ENCODE measurements around the gene CASQ1. TPM values are rescaled to one million over a fixed set of nuclear protein-coding genes. Genes with fewer than 3 reads are reported as not detected.

Gene CASQ1
- polyA plus RNA-seq, 1 donor from 2014 or later = not detected

GRCh38 chr1:160169553-160170399, 20.6 kb upstream of the CASQ1 start:
- peak overlapping the region; percentile 23 for H3K4me3 ChIP-seq (ENCODE audit: low read length)
- no peaks in the 10 kb centered on the region for H3K79me2 ChIP-seq (replicated peaks; ENCODE audit: insufficient read depth, low read length)
- H3K4me2 ChIP-seq (ENCODE audit: low read length) = no peak overlapping the region
- no peaks in the 10 kb centered on the region for H3K9me3 ChIP-seq (ENCODE audit: low read length)
- peak overlapping the region; percentile 32 for H3K27ac ChIP-seq (ENCODE audit: low read length)
- no peaks in the 10 kb centered on the region for H4K20me1 ChIP-seq (ENCODE audit: insufficient read depth)
- no peak overlapping the region for H3K9ac ChIP-seq (ENCODE audit: low read length)
- no peak overlapping the region for H2AFZ ChIP-seq (ENCODE audit: low read depth, low read length)
- H3K36me3 ChIP-seq (ENCODE audit: insufficient read depth, low read length) = no peaks in the 10 kb centered on the region
- no peaks in the 10 kb centered on the region for H3K9me2 ChIP-seq (ENCODE audit: insufficient read depth, low read length)
- H3K27me3 ChIP-seq (ENCODE audit: insufficient read depth, low read depth, low read length) = no peaks in the 10 kb centered on the region
- TF ChIP-seq TAF1 (IDR thresholded peaks at IDR 0.05; ENCODE audit: low read depth) (no peak), EP300 (conservative IDR thresholded peaks at IDR 0.05; ENCODE audit: poor library complexity, severe bottlenecking) (peak; percentile 35), SMC3 (conservative IDR thresholded peaks at IDR 0.05; ENCODE audit: poor library complexity) (no peak), POLR2AphosphoS5 (IDR thresholded peaks at IDR 0.05) (peak; percentile 50), RAD21 (conservative IDR thresholded peaks at IDR 0.05) (no peak), MXI1 (conservative IDR thresholded peaks at IDR 0.05; ENCODE audit: poor library complexity, severe bottlenecking) (peak; percentile 16)
- no peaks in the 10 kb centered on the region for H3F3A ChIP-seq (ENCODE audit: insufficient read depth, low read length, poor library complexity, severe bottlenecking)

- no peak for TF ChIP-seq RAD21 (conservative IDR thresholded peaks at IDR 0.05)
- TF ChIP-seq REST (IDR thresholded peaks at IDR 0.05; ENCODE audit: borderline replicate concordance) = no peak
- no peak for TF ChIP-seq TAF1 (IDR thresholded peaks at IDR 0.05; ENCODE audit: low read depth)
- no peak for TF ChIP-seq EZH2 (IDR thresholded peaks at IDR 0.05; ENCODE audit: borderline replicate concordance, insufficient read depth, low read length, poor library complexity, severe bottlenecking)
- TF ChIP-seq EP300 (conservative IDR thresholded peaks at IDR 0.05; ENCODE audit: poor library complexity, severe bottlenecking) = no peak
- TF ChIP-seq POLR2AphosphoS5 (IDR thresholded peaks at IDR 0.05) = no peak
Observed at GRCh38 chr1:160171354-160171753, 19.0 kb upstream of the CASQ1 start.

GRCh38 chr1:160171980-160172379, 18.4 kb upstream of the CASQ1 start:
- Histone ChIP-seq H3F3A (ENCODE audit: insufficient read depth, low read length, poor library complexity, severe bottlenecking) (no peaks in the 10 kb centered on the region), H3K27ac (ENCODE audit: low read length) (no peak overlapping the region), H2AFZ (ENCODE audit: low read depth, low read length) (no peak overlapping the region), H3K79me2 (replicated peaks; ENCODE audit: insufficient read depth, low read length) (no peaks in the 10 kb centered on the region), H3K9me2 (ENCODE audit: insufficient read depth, low read length) (no peaks in the 10 kb centered on the region), H3K9ac (ENCODE audit: low read length) (no peak overlapping the region), H3K36me3 (ENCODE audit: insufficient read depth, low read length) (no peaks in the 10 kb centered on the region), H3K4me2 (ENCODE audit: low read length) (no peak overlapping the region), H3K27me3 (ENCODE audit: insufficient read depth, low read depth, low read length) (no peaks in the 10 kb centered on the region), H3K9me3 (ENCODE audit: low read length) (no peaks in the 10 kb centered on the region), H4K20me1 (ENCODE audit: insufficient read depth) (no peaks in the 10 kb centered on the region), H3K4me3 (ENCODE audit: low read length) (no peak overlapping the region)
- TF ChIP-seq EZH2 (IDR thresholded peaks at IDR 0.05; ENCODE audit: borderline replicate concordance, insufficient read depth, low read length, poor library complexity, severe bottlenecking) = no peak
- TF ChIP-seq CTCF (IDR thresholded peaks at IDR 0.05; ENCODE audit: poor library complexity, severe bottlenecking) = no peak
- TF ChIP-seq MXI1 (conservative IDR thresholded peaks at IDR 0.05; ENCODE audit: poor library complexity, severe bottlenecking) = no peak
- no peak for TF ChIP-seq REST (IDR thresholded peaks at IDR 0.05; ENCODE audit: borderline replicate concordance)
- no peak for TF ChIP-seq SMC3 (conservative IDR thresholded peaks at IDR 0.05; ENCODE audit: poor library complexity)
- no peak for TF ChIP-seq EP300 (conservative IDR thresholded peaks at IDR 0.05; ENCODE audit: poor library complexity, severe bottlenecking)
- TF ChIP-seq TAF1 (IDR thresholded peaks at IDR 0.05; ENCODE audit: low read depth) = no peak

More at GRCh38 chr1:160171354-160171753, 19.0 kb upstream of the CASQ1 start:
- Histone ChIP-seq H3K4me2 (ENCODE audit: low read length) (no peak overlapping the region), H2AFZ (ENCODE audit: low read depth, low read length) (no peak overlapping the region), H4K20me1 (ENCODE audit: insufficient read depth) (no peaks in the 10 kb centered on the region), H3K9me2 (ENCODE audit: insufficient read depth, low read length) (no peaks in the 10 kb centered on the region), H3K79me2 (replicated peaks; ENCODE audit: insufficient read depth, low read length) (no peaks in the 10 kb centered on the region), H3F3A (ENCODE audit: insufficient read depth, low read length, poor library complexity, severe bottlenecking) (no peaks in the 10 kb centered on the region), H3K9ac (ENCODE audit: low read length) (no peak overlapping the region), H3K36me3 (ENCODE audit: insufficient read depth, low read length) (no peaks in the 10 kb centered on the region), H3K9me3 (ENCODE audit: low read length) (no peaks in the 10 kb centered on the region), H3K27ac (ENCODE audit: low read length) (no peak overlapping the region), H3K27me3 (ENCODE audit: insufficient read depth, low read depth, low read length) (no peaks in the 10 kb centered on the region), H3K4me3 (ENCODE audit: low read length) (no peak overlapping the region)
